Neutrophil (primary cell): ENCODE measurements around the gene FBXO47.
"Not testable (repeated sequence)": the region's sequence is repeated elsewhere in the genome, so short reads cannot be mapped to it uniquely, and the experiment has no call there.

Experiments
- H3K27ac ChIP-seq: fragments of 200-600 bp; sonication (generic); 2 replicates; pipeline ENCODE4 v1.5.1; 2016; ENCODE audit warnings: mild to moderate bottlenecking, moderate library complexity
- H3K27me3 ChIP-seq: fragments of 200-600 bp; sonication (generic); 2 replicates; pipeline ENCODE4 v1.6.0; 2016; ENCODE audit warnings: mild to moderate bottlenecking
- H3K36me3 ChIP-seq: fragments of 200-600 bp; sonication (generic); 2 replicates; pipeline ENCODE4 v1.5.1; 2017
- H3K4me1 ChIP-seq, 2 experiments: fragments of 200-600 bp in 1 of 2; sonication (generic) in 1 of 2; 1 replicate in 1 of 2; 2 replicates in 1 of 2; pipeline versions ENCODE4 v1.5.1 to v1.6.1; 2013 to 2016; ENCODE audit warnings: low read depth in 1 of 2, low read length in 1 of 2, mild to moderate bottlenecking in 1 of 2, moderate library complexity in 1 of 2; ENCODE audit not compliant: control insufficient read depth in 1 of 2, insufficient read depth in 1 of 2
- H3K4me3 ChIP-seq, 2 experiments: fragments of 200-600 bp in 1 of 2; sonication (generic) in 1 of 2; 1 replicate in 1 of 2; 2 replicates in 1 of 2; pipeline ENCODE4 v1.5.1; 2013 to 2016; ENCODE audit warnings: low read depth in 1 of 2, low read length in 1 of 2, mild to moderate bottlenecking in 1 of 2, moderate library complexity in 1 of 2
- H3K9me3 ChIP-seq: fragments of 200-600 bp; sonication (generic); 2 replicates; pipeline ENCODE4 v1.5.1; 2016
- CTCF ChIP-seq: fragments of 200-600 bp; sonication (generic); IDR thresholded peaks from 2 replicates; pipeline ENCODE4 v1.5.1; 2016; ENCODE audit warnings: antibody characterized with exemption

Gene FBXO47

GRCh38 chr17:38939987-38940386 is 27.2 kb downstream of the FBXO47 start:
- no peak for TF ChIP-seq CTCF
- no peaks in the 10 kb centered on the region for H3K4me1 ChIP-seq
- no peaks in the 10 kb centered on the region for H3K9me3 ChIP-seq
- no peaks in the 10 kb centered on the region for H3K36me3 ChIP-seq
- H3K27me3 ChIP-seq: peaks cover 26% of the 10 kb centered on the region
- no peak overlapping the region for H3K4me3 ChIP-seq
- H3K27ac ChIP-seq: no peak overlapping the region

GRCh38 chr17:38933962-38934361 is 33.2 kb downstream of the FBXO47 start:
- H3K36me3 ChIP-seq, H3K9me3 ChIP-seq, H3K4me1 ChIP-seq, H3K27ac ChIP-seq, H3K4me3 ChIP-seq: not testable (repeated sequence)
- H3K27me3 ChIP-seq: peaks cover 44% of the 10 kb centered on the region

- peaks cover 26% of the 10 kb centered on the region for H3K27me3 ChIP-seq
- peaks cover 23 to 26% of the 10 kb centered on the region in 2 experiments for H3K4me1 ChIP-seq
These were observed 36.4 kb downstream of the FBXO47 start for GRCh38 chr17:38930782-38931181.

GRCh38 chr17:38926293-38927070 is 40.7 kb downstream of the FBXO47 start:
- TF ChIP-seq CTCF: no peak
- no peaks in the 10 kb centered on the region for H3K27me3 ChIP-seq
- H3K4me3 ChIP-seq: no peak overlapping the region
- peaks cover 8% of the 10 kb centered on the region for H3K36me3 ChIP-seq
- H3K9me3 ChIP-seq: no peaks in the 10 kb centered on the region
- peaks cover 48 to 53% of the 10 kb centered on the region in 2 experiments for H3K4me1 ChIP-seq
- H3K27ac ChIP-seq: peak overlapping the region; percentile 83

More at GRCh38 chr17:38930782-38931181, 36.4 kb downstream of the FBXO47 start:
- not testable (repeated sequence) for H3K9me3 ChIP-seq, H3K4me3 ChIP-seq, H3K27ac ChIP-seq, H3K36me3 ChIP-seq

- Histone ChIP-seq H3K9me3 (no peaks in the 10 kb centered on the region), H3K4me3 (no peak within 1 kb of the TSS), H3K4me1 (peaks cover 53 to 64% of the 10 kb centered on the region in 2 experiments), H3K36me3 (peaks cover 19% of the 10 kb centered on the region), H3K27ac (peak within 1 kb of the TSS; percentile 83), H3K27me3 (no peaks in the 10 kb centered on the region)
- TF ChIP-seq CTCF: no peak
These were observed 41.8 kb downstream of the FBXO47 start, which contains the start of gene LASP1NB for GRCh38 chr17:38925263-38925995. TSS of gene LASP1NB (plus strand) at chr17:38925614.

- no peak for TF ChIP-seq CTCF
- Histone ChIP-seq H3K27me3 (no peaks in the 10 kb centered on the region), H3K36me3 (peaks cover 46% of the 10 kb centered on the region), H3K9me3 (no peaks in the 10 kb centered on the region), H3K4me1 (peaks cover 53 to 74% of the 10 kb centered on the region in 2 experiments), H3K27ac (peak overlapping the region; percentile 83), H3K4me3 (no peak overlapping the region)
These were observed 44.5 kb downstream of the FBXO47 start for GRCh38 chr17:38922538-38923297.
